ENCODE data around the gene MVP.
A peak's percentile ranks its signal among the peaks of the same experiment; 100 is the strongest.

DNA sequence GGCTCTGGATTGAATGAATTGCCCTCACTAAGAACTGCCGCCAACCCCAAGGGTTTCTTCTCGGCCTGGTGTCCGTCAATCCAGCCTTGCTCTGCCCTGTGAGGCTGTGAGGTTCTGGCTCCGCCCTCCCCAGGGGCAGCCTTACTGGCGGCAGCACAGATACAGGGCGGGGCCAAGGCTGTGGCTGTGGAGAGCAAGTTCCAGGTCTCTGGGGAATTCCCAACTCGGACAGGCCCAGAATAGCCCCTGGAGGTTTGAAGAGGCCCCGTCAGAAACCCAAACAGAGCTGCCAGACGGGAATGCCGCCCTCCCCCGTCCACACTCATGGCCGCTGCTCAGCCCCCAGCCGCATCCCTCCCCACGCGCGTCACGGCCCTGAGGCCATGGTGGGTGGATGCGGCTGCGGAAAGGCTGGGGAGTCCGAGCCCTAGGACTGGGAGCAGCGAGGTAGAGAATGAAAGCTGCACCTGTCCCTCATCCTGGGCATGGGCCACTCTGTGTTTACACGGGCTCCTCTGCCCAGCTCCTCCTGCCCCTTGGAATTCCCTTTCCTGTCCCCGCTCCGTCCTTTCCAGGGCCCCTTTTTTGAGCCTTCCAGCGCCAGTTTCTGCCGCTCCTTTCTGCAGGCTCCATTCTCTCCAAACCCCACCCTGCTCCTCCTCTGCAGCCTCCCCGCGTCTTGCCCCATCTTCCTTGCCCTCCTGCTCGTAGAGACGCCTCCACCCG lies 8.9 kb upstream of the MVP start:
- TF ChIP-seq, protein P1, sequence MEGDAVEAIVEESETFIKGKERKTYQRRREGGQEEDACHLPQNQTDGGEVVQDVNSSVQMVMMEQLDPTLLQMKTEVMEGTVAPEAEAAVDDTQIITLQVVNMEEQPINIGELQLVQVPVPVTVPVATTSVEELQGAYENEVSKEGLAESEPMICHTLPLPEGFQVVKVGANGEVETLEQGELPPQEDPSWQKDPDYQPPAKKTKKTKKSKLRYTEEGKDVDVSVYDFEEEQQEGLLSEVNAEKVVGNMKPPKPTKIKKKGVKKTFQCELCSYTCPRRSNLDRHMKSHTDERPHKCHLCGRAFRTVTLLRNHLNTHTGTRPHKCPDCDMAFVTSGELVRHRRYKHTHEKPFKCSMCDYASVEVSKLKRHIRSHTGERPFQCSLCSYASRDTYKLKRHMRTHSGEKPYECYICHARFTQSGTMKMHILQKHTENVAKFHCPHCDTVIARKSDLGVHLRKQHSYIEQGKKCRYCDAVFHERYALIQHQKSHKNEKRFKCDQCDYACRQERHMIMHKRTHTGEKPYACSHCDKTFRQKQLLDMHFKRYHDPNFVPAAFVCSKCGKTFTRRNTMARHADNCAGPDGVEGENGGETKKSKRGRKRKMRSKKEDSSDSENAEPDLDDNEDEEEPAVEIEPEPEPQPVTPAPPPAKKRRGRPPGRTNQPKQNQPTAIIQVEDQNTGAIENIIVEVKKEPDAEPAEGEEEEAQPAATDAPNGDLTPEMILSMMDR (IDR thresholded peaks at IDR 0.05): no peak
- TF ChIP-seq POLR2A (IDR thresholded peaks at IDR 0.05): peak; percentile 33
